Glutamatergic neuron (in vitro differentiated cells): Measurements from ENCODE around the gene CLEC19A. TPM values are rescaled to one million over a fixed set of nuclear protein-coding genes. Genes with fewer than 3 reads are reported as not detected.

Experiments
- DNase-seq: peaks from one replicate; pipeline ENCODE4 v3.0.0; 2022
- H3K27ac Mint-ChIP-seq: one replicate; pipeline ENCODE4 v1.8.0; 2020; ENCODE audit warnings: mild to moderate bottlenecking, mixed read lengths, inconsistent platforms; ENCODE audit not compliant: unreplicated experiment
- H3K27me3 Mint-ChIP-seq: one replicate; pipeline ENCODE4 v1.8.0; 2020; ENCODE audit warnings: mild to moderate bottlenecking, moderate library complexity, mixed read lengths, inconsistent platforms; ENCODE audit not compliant: unreplicated experiment
- H3K36me3 Mint-ChIP-seq: one replicate; pipeline ENCODE4 v1.8.0; 2020; ENCODE audit warnings: mild to moderate bottlenecking, mixed read lengths, inconsistent platforms; ENCODE audit not compliant: unreplicated experiment
- H3K4me1 Mint-ChIP-seq: one replicate; pipeline ENCODE4 v1.8.0; 2020; ENCODE audit warnings: mild to moderate bottlenecking, low read depth, mixed read lengths, inconsistent platforms; ENCODE audit not compliant: unreplicated experiment
- H3K4me3 Mint-ChIP-seq: one replicate; pipeline ENCODE4 v1.8.0; 2020; ENCODE audit warnings: mild to moderate bottlenecking, mixed read lengths, inconsistent platforms; ENCODE audit not compliant: unreplicated experiment
- H3K9me3 Mint-ChIP-seq: one replicate; pipeline ENCODE4 v1.8.0; 2020; ENCODE audit warnings: mild to moderate bottlenecking, moderate library complexity, mixed read lengths, inconsistent platforms; ENCODE audit not compliant: unreplicated experiment
- long read RNA-seq: library from polyadenylated mRNA; unstranded; transcript quantifications from one replicate; pipeline ENCODE4 v2.0.0, GENCODE V29; 2020; ENCODE audit not compliant: unreplicated experiment
- total RNA-seq: library from RNA; stranded (reverse); fragmentation: NEBNext Ultra II Directional; extraction: Animal tissue kit (Norgen Biotek cat#: 25700); gene quantifications from one replicate; pipeline ENCODE4 v1.2.1, GENCODE V29; 2021; ENCODE audit not compliant: unreplicated experiment
- TF ChIP-seq, protein P1 (sequence below): fragments of 200-600 bp; sonication (generic); IDR thresholded peaks from one replicate; pipeline ENCODE4 v1.5.0; 2021; ENCODE audit not compliant: partially characterized antibody, unreplicated experiment

The CLEC19A gene
- not detected for total RNA-seq
- long read RNA-seq = 0 reads

GRCh38 chr16:19285431-19285830 is at the start of gene CLEC19A:
Gene CLEC19A (plus strand): TSS chr16:19285731. CDS start chr16:19285852, 121 bp downstream.
- peaks cover 4% of the 10 kb centered on the region for H3K4me1 Mint-ChIP-seq
- H3K27me3 Mint-ChIP-seq = peaks cover 2% of the 10 kb centered on the region

DNA sequence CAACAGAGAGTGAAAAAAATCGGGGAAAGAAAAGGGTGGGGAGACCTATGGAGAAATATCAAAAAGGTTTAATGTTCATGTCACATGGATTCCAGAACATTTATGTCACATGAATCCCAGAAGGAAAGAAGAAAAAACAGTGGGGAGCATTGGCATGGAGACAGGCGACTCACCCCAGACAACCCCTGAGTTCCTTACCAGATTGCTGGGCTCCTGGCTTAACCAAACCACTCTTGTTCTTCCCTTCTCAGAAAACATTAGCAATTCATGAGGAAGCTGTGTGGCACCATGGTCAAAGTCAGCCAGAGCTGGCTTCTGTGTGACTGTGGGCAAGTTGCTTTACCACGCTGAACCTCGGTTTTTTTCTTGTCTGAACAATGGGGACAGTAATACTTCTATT is 49.6 kb upstream of the CLEC19A start:
- no peaks in the 10 kb centered on the region for H3K9me3 Mint-ChIP-seq
- TF ChIP-seq, protein P1, sequence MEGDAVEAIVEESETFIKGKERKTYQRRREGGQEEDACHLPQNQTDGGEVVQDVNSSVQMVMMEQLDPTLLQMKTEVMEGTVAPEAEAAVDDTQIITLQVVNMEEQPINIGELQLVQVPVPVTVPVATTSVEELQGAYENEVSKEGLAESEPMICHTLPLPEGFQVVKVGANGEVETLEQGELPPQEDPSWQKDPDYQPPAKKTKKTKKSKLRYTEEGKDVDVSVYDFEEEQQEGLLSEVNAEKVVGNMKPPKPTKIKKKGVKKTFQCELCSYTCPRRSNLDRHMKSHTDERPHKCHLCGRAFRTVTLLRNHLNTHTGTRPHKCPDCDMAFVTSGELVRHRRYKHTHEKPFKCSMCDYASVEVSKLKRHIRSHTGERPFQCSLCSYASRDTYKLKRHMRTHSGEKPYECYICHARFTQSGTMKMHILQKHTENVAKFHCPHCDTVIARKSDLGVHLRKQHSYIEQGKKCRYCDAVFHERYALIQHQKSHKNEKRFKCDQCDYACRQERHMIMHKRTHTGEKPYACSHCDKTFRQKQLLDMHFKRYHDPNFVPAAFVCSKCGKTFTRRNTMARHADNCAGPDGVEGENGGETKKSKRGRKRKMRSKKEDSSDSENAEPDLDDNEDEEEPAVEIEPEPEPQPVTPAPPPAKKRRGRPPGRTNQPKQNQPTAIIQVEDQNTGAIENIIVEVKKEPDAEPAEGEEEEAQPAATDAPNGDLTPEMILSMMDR = no peak
- H3K27ac Mint-ChIP-seq = no peak overlapping the region
- peaks cover 4% of the 10 kb centered on the region for H3K27me3 Mint-ChIP-seq
- H3K4me1 Mint-ChIP-seq = no peaks in the 10 kb centered on the region
- peaks cover 24% of the 10 kb centered on the region for H3K36me3 Mint-ChIP-seq
- DNase-seq = no peak
- H3K4me3 Mint-ChIP-seq = no peak overlapping the region

More at GRCh38 chr16:19285431-19285830, at the start of gene CLEC19A:
- Mint-ChIP-seq H3K9me3 (no peaks in the 10 kb centered on the region), H3K4me3 (no peak within 1 kb of the TSS), H3K27ac (no peak within 1 kb of the TSS), H3K36me3 (no peaks in the 10 kb centered on the region)
- TF ChIP-seq, protein P1 = no peak
- DNase-seq = no peak

DNA sequence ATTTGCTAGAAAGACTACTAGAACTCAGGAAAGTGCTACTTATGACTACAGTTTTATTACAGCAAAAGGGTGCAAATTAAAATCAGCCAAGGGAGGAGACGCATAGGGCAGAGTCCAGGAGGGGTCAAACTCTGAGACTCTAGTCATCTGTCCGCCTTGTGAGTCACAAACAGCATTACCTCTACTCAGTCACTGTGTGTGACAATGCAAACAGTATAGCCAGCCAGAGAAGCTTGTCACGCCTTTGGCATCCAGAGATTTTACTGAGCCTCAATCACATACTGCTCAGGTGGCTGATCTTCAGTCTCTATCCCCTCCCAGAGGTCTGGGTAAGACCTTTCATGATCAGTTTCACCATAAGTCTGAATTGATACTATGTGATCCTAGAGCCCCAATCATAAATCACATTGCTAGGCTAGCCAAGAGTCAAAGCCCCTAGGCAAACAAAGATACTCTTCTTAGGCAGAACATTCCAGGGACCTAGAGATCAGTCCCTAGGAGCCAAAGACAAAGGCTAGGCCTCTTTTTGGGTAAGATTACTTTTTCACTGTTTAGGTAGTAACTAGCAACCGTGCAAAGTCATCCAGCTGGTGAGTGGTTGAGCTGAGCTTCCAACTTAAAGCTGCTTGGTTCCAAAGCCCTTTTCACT is 48.8 kb upstream of the CLEC19A start:
- Mint-ChIP-seq H3K4me1 (no peaks in the 10 kb centered on the region), H3K36me3 (peaks cover 24% of the 10 kb centered on the region), H3K27ac (no peak overlapping the region), H3K27me3 (peaks cover 4% of the 10 kb centered on the region), H3K9me3 (no peaks in the 10 kb centered on the region), H3K4me3 (no peak overlapping the region)
- no peak for DNase-seq
- TF ChIP-seq, protein P1 = no peak

- Mint-ChIP-seq H3K36me3 (peaks cover 24% of the 10 kb centered on the region), H3K4me3 (no peak overlapping the region), H3K27ac (no peak overlapping the region), H3K27me3 (peaks cover 6% of the 10 kb centered on the region), H3K9me3 (peaks cover 2% of the 10 kb centered on the region), H3K4me1 (no peaks in the 10 kb centered on the region)
- no peak for DNase-seq
- TF ChIP-seq, protein P1 = no peak
Measured at GRCh38 chr16:19238406-19238805, 47.1 kb upstream of the CLEC19A start.

- peaks cover 2% of the 10 kb centered on the region for H3K9me3 Mint-ChIP-seq
- TF ChIP-seq, protein P1 = no peak
- DNase-seq = no peak
- no peaks in the 10 kb centered on the region for H3K4me1 Mint-ChIP-seq
- H3K36me3 Mint-ChIP-seq = peaks cover 26% of the 10 kb centered on the region
- peaks cover 6% of the 10 kb centered on the region for H3K27me3 Mint-ChIP-seq
- no peak overlapping the region for H3K4me3 Mint-ChIP-seq
- H3K27ac Mint-ChIP-seq = no peak overlapping the region
Measured at GRCh38 chr16:19239511-19240155, 45.9 kb upstream of the CLEC19A start.
